ENCODE measurements around the gene MFN1.

MFN1 gene

GRCh38 chr3:179348325-179349013 lies 960 bp downstream of the MFN1 start:
- DNase-seq = no peak

DNA sequence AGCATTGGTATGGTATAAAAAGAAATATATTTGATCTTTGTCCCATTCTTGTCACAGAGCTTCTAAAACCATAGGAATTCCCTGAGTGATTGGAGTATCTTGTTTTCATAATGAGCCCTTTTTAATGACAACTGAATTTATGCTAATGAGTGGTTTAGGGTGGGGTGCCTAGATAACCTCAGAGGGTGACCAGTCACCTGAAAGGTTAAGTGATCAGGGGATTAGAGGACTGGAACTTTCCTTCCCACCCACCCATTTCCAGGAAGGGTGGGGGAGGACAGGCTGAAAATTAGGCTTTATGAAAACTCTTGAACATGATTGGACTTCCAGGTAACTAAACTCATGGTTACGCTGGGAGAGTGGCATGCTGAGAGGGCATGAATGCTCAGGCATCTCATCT lies 8.5 kb downstream of the MFN1 start:
- no peak for DNase-seq

- no peak for DNase-seq
Measured at GRCh38 chr3:179363332-179363731, 15.8 kb downstream of the MFN1 start.

- DNase-seq = no peak
Measured at GRCh38 chr3:179369621-179370020, 22.1 kb downstream of the MFN1 start.

DNA sequence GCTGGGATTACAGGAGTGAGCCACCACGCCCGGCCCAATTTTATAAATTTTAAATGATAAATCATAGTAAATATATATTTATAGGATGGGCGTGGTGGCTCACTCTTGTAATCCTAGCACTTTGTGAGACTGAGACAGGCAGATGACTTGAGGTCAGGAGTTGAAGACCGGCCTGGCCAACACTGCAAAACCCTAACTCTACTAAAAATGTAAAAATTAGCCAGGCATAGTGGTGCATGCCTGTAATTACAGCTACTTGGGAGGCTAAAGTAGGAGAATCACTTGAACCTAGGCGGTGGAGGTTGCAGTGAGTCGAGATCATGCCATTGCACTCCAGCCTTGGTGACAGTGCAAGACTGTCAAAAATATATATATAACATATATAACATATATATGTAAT lies 26.4 kb downstream of the MFN1 start:
- no peak for DNase-seq

- no peak for DNase-seq
Measured at GRCh38 chr3:179375091-179375999, 27.8 kb downstream of the MFN1 start.

- DNase-seq = no peak
Measured at GRCh38 chr3:179376474-179376873, 29.0 kb downstream of the MFN1 start.

DNA sequence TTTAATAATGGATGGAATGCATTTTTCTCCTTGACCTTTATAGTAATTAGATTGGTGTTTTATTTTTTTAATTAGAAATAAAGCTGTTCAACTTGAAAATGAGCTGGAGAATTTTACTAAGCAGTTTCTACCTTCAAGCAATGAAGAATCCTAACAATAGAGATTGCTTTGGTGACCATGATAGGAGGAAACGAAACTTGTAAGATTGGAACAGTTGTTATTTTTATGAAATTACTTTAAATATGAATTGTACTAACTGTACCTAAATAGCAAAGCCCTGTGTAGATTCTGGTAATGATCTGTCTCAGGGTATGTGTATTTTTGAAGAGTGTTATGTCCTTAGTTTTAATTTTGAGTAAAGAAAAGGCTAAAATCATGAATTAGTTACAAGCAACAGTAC lies 44.4 kb downstream of the MFN1 start:
- DNase-seq = no peak

DNA sequence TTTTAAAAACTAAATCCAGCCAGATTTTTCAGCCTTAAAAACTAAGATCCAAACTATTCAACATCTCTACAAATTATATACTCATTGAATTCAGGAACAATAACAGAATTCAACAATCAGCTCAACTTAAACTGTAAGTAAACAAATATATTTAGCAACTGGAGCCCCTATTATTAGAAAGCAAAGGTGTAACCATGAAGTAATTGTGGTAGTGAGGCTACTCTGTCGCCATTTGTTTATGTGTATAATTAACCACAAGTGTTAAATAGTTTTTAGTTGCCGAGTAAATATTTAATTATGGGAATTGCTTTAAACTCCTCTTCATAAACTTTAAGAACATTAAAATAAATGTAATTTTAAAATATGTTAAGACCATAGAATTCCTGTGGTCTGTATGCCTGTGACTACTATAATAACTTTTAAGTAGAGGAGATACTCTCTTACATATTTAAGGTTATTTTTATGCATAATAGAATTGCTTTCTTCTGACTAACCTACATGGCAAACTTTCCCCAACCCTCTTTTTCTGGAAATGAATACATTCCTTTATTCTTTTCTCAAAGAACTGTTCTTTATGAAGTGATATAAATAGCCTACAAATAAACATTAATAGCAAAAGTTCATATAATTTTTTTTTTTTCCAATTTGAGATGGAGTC lies 51.2 kb downstream of the MFN1 start:
- no peak for DNase-seq

DNA sequence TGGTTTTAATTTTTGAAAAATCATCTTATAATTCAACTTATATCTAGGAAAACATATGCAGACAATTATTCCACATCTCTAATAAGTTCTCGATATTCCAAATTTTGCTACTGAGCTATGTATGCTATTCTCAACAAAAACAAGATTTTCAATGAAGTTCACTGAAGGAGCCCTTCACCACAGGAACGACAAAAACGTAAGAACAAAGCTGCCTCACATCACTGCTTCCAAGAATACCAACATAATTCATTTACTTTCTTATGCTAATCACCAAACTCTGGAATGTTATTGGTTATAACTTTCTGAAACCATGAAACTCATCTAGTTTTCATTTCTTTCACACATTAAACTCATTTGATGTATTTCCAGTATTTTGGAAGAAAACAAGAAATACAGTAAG lies 54.1 kb downstream of the MFN1 start:
- no peak for DNase-seq

DNA sequence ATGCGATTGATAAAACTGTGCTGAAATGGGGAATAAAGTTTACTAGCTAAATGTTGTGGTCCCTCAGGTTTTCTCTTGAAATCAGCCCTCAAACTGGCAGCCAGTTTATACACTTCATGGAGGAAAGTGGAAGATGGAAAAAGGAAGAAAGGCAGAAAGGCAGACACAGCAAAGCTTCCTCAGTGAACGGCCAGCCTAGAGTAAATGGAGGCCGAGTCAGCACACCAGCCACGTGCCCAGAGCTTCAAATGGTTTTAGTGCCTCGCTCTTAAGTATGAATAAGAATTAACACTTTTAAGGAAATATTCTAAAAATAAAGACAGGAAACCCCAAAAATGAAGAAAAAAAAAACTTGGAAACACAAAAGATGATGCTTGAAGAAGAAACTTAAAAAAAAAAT lies 55.5 kb downstream of the MFN1 start:
- DNase-seq = no peak

- no peak for DNase-seq
Measured at GRCh38 chr3:179404307-179404706, 56.8 kb downstream of the MFN1 start.

GRCh38 chr3:179410331-179410730 lies 62.8 kb downstream of the MFN1 start:
- DNase-seq = no peak

DNA sequence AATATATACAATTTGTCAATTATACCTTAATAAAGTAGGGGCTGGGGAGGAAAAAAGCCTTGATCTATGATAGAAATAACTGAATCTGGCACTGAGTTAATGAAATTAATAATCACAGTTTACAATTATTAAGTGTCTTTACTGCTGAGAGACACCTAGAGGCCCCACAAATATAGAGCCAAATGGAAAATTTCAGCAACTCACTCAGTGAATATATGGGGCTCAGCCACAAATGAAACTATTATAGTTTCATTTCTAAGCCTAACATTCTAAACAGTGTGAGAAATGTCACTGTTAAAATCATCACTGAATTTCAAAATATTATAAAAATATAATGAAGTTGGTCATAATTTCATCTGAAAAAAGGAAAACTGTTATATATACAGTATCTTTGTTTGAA lies 63.5 kb downstream of the MFN1 start:
- no peak for DNase-seq

GRCh38 chr3:179414804-179415203 lies 67.3 kb downstream of the MFN1 start:
- DNase-seq = no peak

- DNase-seq = no peak
Measured at GRCh38 chr3:179415377-179415776, 67.9 kb downstream of the MFN1 start.

GRCh38 chr3:179416681-179417080 lies 69.2 kb downstream of the MFN1 start:
- no peak for DNase-seq

DNA sequence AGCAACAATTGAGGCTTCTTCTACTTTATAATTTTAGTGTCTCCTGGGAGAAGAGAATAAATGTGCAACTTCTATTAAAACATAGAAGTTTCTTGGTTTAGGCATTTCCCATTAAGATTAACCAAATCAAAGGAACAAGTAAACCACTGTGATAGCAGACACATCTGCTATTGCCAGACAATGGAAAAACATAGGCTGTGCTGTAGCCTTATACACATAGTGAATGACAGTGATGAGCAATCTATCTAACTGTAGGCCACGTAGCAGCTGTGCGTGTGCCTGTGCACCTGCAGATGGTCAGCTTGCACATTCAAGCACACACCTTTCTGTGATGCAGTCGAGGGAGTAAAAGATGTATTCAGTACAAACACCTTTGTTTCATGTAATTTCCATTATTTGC lies 71.1 kb downstream of the MFN1 start:
- no peak for DNase-seq

GRCh38 chr3:179421500-179421899 lies 74.0 kb downstream of the MFN1 start:
- DNase-seq = no peak

GRCh38 chr3:179425075-179425474 lies 77.6 kb downstream of the MFN1 start:
- DNase-seq = no peak

GRCh38 chr3:179428876-179429548 lies 81.5 kb downstream of the MFN1 start:
- DNase-seq = no peak

GRCh38 chr3:179430277-179430870 lies 82.9 kb downstream of the MFN1 start:
- DNase-seq = no peak

- no peak for DNase-seq
Measured at GRCh38 chr3:179432021-179432420, 84.5 kb downstream of the MFN1 start.

Measured in activated naive CD4-positive, alpha-beta T cell (primary cell).